Panc1 (cell line): ENCODE data around the gene ATP13A2. TPM values are rescaled to one million over a fixed set of nuclear protein-coding genes. Genes with fewer than 3 reads are reported as not detected.
A peak's percentile ranks its signal among the peaks of the same experiment; 100 is the strongest.

Experiments
- ATAC-seq: fragments of 200-7000 bp; cut with Tn5 transposase; 2 replicates; pipeline ENCODE4 v1.9.1; 2020; ENCODE audit warnings: mild to moderate bottlenecking, moderate library complexity
- BruUV-seq: library from RNA; stranded (reverse); fragments of 400-500 nt; replicated peaks from 2 replicates; lab custom pipeline; 2021; lab: Mats Ljungman, UMichigan
- CTCF ChIA-PET: fragments of 300-600 bp; sonication (Branson Sonifier 250); formaldehyde crosslinking; loops from one replicate; lab custom pipeline; 2022; ENCODE audit warnings: antibody characterized with exemption; lab: Charles Lee
- POLR2A ChIA-PET: fragments of 300-600 bp; sonication (Branson Sonifier 250); formaldehyde crosslinking; loops from one replicate; lab custom pipeline; 2022; ENCODE audit warnings: antibody characterized with exemption; lab: Charles Lee
- DNase-seq: peaks from one replicate; pipeline ENCODE4 v3.0.0-alpha.2; 2010; ENCODE audit warnings: low read depth, low spot score
- H3K27ac ChIP-seq: 2 replicates; pipeline ENCODE4 v1.5.1; 2011; ENCODE audit warnings: mild to moderate bottlenecking, low read length, inconsistent platforms
- H3K27me3 ChIP-seq: fragments of 200-500 bp; sonication (Bioruptor generic); 2 replicates; pipeline ENCODE4 v1.6.0; 2014; ENCODE audit warnings: low read length, inconsistent platforms; ENCODE audit not compliant: control insufficient read depth, insufficient read depth
- H3K36me3 ChIP-seq: fragments of 200-500 bp; sonication (Bioruptor generic); 2 replicates; pipeline ENCODE4 v1.5.1; 2014; ENCODE audit warnings: inconsistent platforms, mild to moderate bottlenecking, low read length, moderate library complexity; ENCODE audit not compliant: control insufficient read depth, insufficient read depth
- H3K4me1 ChIP-seq: 2 replicates; pipeline ENCODE4 v1.5.1; 2011; ENCODE audit warnings: inconsistent platforms, mild to moderate bottlenecking, low read length, moderate library complexity; ENCODE audit not compliant: control insufficient read depth, insufficient read depth
- H3K4me3 ChIP-seq, 2 experiments: 2 replicates each; pipeline ENCODE4 v1.5.1; 2011 to 2012; ENCODE audit warnings: low read depth in 2 of 2, low read length in 2 of 2, mild to moderate bottlenecking in 2 of 2, inconsistent platforms in 1 of 2, moderate library complexity in 1 of 2
- H3K9me3 ChIP-seq: fragments of 200-500 bp; sonication (Bioruptor generic); 2 replicates; pipeline ENCODE4 v1.5.1; 2014; ENCODE audit warnings: low read depth, mild to moderate bottlenecking, inconsistent platforms, low read length, moderate library complexity; ENCODE audit not compliant: control insufficient read depth, insufficient read depth
- POLR2AphosphoS5 ChIP-seq: IDR thresholded peaks from 2 replicates; pipeline ENCODE4 v1.6.1; 2012; ENCODE audit warnings: mild to moderate bottlenecking, low read depth, low read length, moderate library complexity
- SIN3A ChIP-seq: IDR thresholded peaks from 2 replicates; pipeline ENCODE4 v1.6.1; 2012; ENCODE audit warnings: low read depth, mild to moderate bottlenecking, low read length, moderate library complexity, borderline replicate concordance; ENCODE audit not compliant: insufficient read depth
- TCF7L2 ChIP-seq: IDR thresholded peaks from 2 replicates; pipeline ENCODE4 v1.6.1; 2011; ENCODE audit warnings: mild to moderate bottlenecking, low read depth, low read length, inconsistent platforms
- in situ Hi-C: cut with HindIII; loops from 2 replicates; pipeline ENCODE4 v1.10.0; 2016; ENCODE audit warnings: low sequenced_read_pairs, low pct_unique_long_range_greater_than_20kb
- intact Hi-C: fragments of 100-400 bp; cut with micrococcal nuclease; formaldehyde crosslinking; loops from one replicate; pipeline ENCODE4 v1.10.0; 2022; ENCODE audit not compliant: unreplicated experiment
- total RNA-seq: library from RNA; stranded (reverse); gene quantifications from one replicate; pipeline ENCODE4 v1.2.1, GENCODE V29; 2021; ENCODE audit not compliant: unreplicated experiment
- TF ChIP-seq, protein P1 (sequence below): fragments of 450-650 bp; IDR thresholded peaks from 2 replicates; pipeline ENCODE4 v1.5.1; 2017; ENCODE audit warnings: mild to moderate bottlenecking
- TF ChIP-seq, protein P2 (sequence below), 2 experiments: IDR thresholded peaks; 2 replicates each; pipeline ENCODE4 v1.6.1; 2011 to 2012; ENCODE audit warnings: low read depth in 2 of 2, control low read depth in 1 of 2, low read length in 1 of 2, mild to moderate bottlenecking in 1 of 2, moderate library complexity in 1 of 2; ENCODE audit not compliant: insufficient read depth in 1 of 2

ATP13A2 gene
- total RNA-seq, 1 experiment from 2014 or later, result 49.9 TPM

DNA sequence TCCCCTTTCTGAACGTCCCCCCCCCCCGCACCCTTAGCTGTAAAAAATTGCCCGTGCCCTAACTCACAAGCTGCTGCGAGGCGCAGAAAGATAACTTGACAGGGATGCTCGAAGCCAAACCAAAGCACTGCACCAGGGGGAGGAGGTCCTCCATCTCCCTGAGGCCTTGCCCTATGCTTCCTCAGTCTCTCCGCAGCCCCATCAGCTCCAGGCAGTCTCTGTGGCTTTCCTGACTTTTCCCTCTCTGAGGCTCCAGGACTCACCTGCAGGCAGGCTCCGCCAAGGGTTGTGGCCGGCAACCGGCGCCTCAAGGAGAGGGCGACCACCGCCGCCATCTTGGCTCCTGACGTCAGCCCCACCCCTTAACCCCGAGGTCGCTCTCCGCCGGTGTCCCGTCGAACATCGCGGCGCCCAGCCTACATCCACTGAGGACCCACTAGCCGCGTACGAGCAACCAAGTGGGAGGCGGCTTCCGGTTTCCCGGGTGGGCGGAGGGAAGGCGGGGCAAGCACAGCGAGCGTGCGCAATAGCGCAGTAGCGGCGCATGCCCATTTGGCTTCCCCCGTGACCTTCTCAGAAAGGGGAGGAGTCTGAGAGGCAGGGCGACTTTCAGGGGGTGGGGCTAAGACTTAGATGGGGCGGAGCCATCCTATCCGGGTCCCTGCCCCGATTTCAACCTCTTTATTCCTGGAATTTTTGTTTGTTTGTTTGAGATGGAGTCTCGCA is 42.1 kb upstream of the ATP13A2 start, which contains the start of gene SDHB:
SDHB (minus strand) TSS at position 348 of the 726 bp plus-strand sequence; CDS start at position 335, 13 bp downstream.
- Histone ChIP-seq H3K27me3 (no peaks in the 10 kb centered on the region), H3K36me3 (peaks cover 18% of the 10 kb centered on the region), H3K27ac (peak within 1 kb of the TSS; percentile 93), H3K4me1 (peaks cover 12% of the 10 kb centered on the region), H3K9me3 (no peaks in the 10 kb centered on the region), H3K4me3 (peak within 1 kb of the TSS; percentile 91 to 100)
- POLR2A ChIA-PET, result interaction anchor here (0.6 kb wide), 1 partner anchor 35 kb away, joined by 7 read pairs; no protein-coding TSS in a partner anchor
- intact Hi-C loops (no loop called here), in situ Hi-C loops (no loop called here)
- CTCF ChIA-PET, result interaction anchor here (0.6 kb wide), 1 partner anchor 105 kb away, joined by 9 read pairs; no protein-coding TSS in a partner anchor
- DNase-seq, result peak; percentile 98
- peak; percentile 99 for ATAC-seq
- TSS peak; percentile 73 for BruUV-seq
- TF ChIP-seq, protein P1, sequence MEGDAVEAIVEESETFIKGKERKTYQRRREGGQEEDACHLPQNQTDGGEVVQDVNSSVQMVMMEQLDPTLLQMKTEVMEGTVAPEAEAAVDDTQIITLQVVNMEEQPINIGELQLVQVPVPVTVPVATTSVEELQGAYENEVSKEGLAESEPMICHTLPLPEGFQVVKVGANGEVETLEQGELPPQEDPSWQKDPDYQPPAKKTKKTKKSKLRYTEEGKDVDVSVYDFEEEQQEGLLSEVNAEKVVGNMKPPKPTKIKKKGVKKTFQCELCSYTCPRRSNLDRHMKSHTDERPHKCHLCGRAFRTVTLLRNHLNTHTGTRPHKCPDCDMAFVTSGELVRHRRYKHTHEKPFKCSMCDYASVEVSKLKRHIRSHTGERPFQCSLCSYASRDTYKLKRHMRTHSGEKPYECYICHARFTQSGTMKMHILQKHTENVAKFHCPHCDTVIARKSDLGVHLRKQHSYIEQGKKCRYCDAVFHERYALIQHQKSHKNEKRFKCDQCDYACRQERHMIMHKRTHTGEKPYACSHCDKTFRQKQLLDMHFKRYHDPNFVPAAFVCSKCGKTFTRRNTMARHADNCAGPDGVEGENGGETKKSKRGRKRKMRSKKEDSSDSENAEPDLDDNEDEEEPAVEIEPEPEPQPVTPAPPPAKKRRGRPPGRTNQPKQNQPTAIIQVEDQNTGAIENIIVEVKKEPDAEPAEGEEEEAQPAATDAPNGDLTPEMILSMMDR, result no peak
- TF ChIP-seq SIN3A (peak; percentile 81; the same call in 1 of the 2 replicates), POLR2AphosphoS5 (peak; percentile 79; the same call in 1 of the 2 replicates), TCF7L2 (no peak)
- TF ChIP-seq, protein P2, sequence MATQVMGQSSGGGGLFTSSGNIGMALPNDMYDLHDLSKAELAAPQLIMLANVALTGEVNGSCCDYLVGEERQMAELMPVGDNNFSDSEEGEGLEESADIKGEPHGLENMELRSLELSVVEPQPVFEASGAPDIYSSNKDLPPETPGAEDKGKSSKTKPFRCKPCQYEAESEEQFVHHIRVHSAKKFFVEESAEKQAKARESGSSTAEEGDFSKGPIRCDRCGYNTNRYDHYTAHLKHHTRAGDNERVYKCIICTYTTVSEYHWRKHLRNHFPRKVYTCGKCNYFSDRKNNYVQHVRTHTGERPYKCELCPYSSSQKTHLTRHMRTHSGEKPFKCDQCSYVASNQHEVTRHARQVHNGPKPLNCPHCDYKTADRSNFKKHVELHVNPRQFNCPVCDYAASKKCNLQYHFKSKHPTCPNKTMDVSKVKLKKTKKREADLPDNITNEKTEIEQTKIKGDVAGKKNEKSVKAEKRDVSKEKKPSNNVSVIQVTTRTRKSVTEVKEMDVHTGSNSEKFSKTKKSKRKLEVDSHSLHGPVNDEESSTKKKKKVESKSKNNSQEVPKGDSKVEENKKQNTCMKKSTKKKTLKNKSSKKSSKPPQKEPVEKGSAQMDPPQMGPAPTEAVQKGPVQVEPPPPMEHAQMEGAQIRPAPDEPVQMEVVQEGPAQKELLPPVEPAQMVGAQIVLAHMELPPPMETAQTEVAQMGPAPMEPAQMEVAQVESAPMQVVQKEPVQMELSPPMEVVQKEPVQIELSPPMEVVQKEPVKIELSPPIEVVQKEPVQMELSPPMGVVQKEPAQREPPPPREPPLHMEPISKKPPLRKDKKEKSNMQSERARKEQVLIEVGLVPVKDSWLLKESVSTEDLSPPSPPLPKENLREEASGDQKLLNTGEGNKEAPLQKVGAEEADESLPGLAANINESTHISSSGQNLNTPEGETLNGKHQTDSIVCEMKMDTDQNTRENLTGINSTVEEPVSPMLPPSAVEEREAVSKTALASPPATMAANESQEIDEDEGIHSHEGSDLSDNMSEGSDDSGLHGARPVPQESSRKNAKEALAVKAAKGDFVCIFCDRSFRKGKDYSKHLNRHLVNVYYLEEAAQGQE (IDR thresholded peaks at IDR 0.05; ENCODE audit: insufficient read depth in 1 of 2, low read depth in 2 of 2, low read length in 1 of 2), result 0 out of 4 replicates have a peak, but pooled peaks of 1 of the 2 experiments have one; percentile 49

DNA sequence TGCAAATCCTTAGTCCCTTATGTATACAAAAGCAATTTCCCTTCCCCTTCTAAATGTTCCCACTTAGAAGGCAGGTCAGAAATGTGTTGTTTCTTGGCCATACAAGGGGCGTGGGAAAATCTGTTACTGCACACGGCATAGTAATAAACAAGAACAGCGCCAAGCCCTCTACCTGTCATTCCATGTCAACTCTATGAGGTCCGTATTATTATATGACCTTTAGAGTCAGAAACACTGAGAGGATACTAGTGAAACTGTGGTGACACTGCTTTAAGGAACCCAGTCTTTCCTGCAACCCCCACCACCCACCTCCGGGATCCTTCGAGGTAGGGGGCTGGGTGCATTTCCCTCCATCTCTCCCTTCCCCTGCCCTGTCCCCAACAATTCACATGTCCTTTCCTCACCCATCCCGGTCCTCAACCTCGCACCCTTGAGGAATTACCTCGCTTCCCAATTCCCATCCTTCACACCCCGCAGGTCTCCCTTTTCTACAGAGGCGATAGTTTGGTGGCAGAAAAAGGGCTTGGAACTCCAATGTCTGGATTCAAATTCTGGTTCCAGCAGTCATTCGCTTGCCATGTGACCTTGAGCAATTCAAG is 41.5 kb upstream of the ATP13A2 start:
- intact Hi-C loops (no loop called here), in situ Hi-C loops (no loop called here)
- no peaks in the 10 kb centered on the region for H3K9me3 ChIP-seq
- H3K27me3 ChIP-seq, result no peaks in the 10 kb centered on the region
- H3K4me3 ChIP-seq, result peak overlapping the region; percentile 91 to 100
- TF ChIP-seq, protein P2 (IDR thresholded peaks at IDR 0.05; ENCODE audit: insufficient read depth in 1 of 2, low read depth in 2 of 2, low read length in 1 of 2), result no peak
- peaks cover 12% of the 10 kb centered on the region for H3K4me1 ChIP-seq
- CTCF ChIA-PET, result interaction anchor here (0.6 kb wide), 1 partner anchor 104 kb away, joined by 9 read pairs; no protein-coding TSS in a partner anchor
- ATAC-seq, result no peak
- BruUV-seq, result no TSS peak
- no peak for DNase-seq
- peak overlapping the region; percentile 93 for H3K27ac ChIP-seq
- peaks cover 18% of the 10 kb centered on the region for H3K36me3 ChIP-seq
- POLR2A ChIA-PET, result interaction anchor here (0.6 kb wide), 1 partner anchor 35 kb away, joined by 7 read pairs; no protein-coding TSS in a partner anchor
